B cell (primary cell): ENCODE measurements around the gene SNRK.

Experiments used
- CTCF ChIP-seq: fragments of 200-600 bp; IDR thresholded peaks from one replicate; pipeline ENCODE4 v1.8.0; 2022; ENCODE audit warnings: antibody characterized with exemption, mild to moderate bottlenecking
- EZH2 ChIP-seq: IDR thresholded peaks from 2 replicates; pipeline ENCODE4 v1.6.1; 2012; ENCODE audit warnings: borderline replicate concordance, low read depth, mild to moderate bottlenecking, moderate library complexity, low read length; ENCODE audit not compliant: insufficient read depth, poor library complexity, severe bottlenecking

- TF ChIP-seq CTCF (no peak), EZH2 (no peak)
These were observed 33.0 kb downstream of the SNRK start for GRCh38 chr3:43319376-43319775.
